Measurements from ENCODE around the gene STAT3. TPM values are rescaled to one million over a fixed set of nuclear protein-coding genes. Genes with fewer than 3 reads are reported as not detected.
A peak's percentile ranks its signal among the peaks of the same experiment; 100 is the strongest.

The STAT3 gene
- total and polyA plus RNA-seq, 9 of the 15 experiments (the other 6 are each of a cell fraction or from before 2014, with no cell fraction given): 90.0 to 179 (median 114) TPM

- FAIRE-seq (no peak), DNase-seq (ENCODE audit: extremely low read depth in 1 of 4, low spot score in 3 of 4) (no peak), ATAC-seq (no peak)
- ChIA-PET POLR2A (interaction anchor here (0.6 to 1.6 kb wide), 3 partner anchors 49 to 1763 kb away, joined by 3 to 4 read pairs (median 3); no protein-coding TSS in a partner anchor), CTCF (ENCODE audit: low intra/inter-chr PET ratio) (no interaction called here)
- H3K9ac ChIP-seq (ENCODE audit: insufficient read depth in 1 of 2, low read depth in 2 of 2, low read length in 2 of 2): peak overlapping the region in 1 of 2 experiments; percentile 84; a peak in 2 of 4 replicates
- no peaks in the 10 kb centered on the region for H4K20me1 ChIP-seq (replicated peaks; ENCODE audit: control insufficient read depth, insufficient read depth, low read length)
- H3K4me2 ChIP-seq (ENCODE audit: insufficient read depth, low read length): peak overlapping the region; percentile 95
- peaks cover 98% of the 10 kb centered on the region for H3K79me2 ChIP-seq (ENCODE audit: control insufficient read depth, insufficient read depth, low read length)
- H3K9me3 ChIP-seq (replicated peaks; ENCODE audit: control insufficient read depth, insufficient read depth, low read depth, low read length): no peaks in the 10 kb centered on the region
- intact Hi-C loops (cut with micrococcal nuclease) (no loop called here), in situ Hi-C loops (cut with MboI) (no loop called here)
- peaks cover 49% of the 10 kb centered on the region for H3K36me3 ChIP-seq (ENCODE audit: control insufficient read depth, insufficient read depth, low read length)
- peak overlapping the region; percentile 81 for H3K4me3 ChIP-seq
- H3K27me3 ChIP-seq (ENCODE audit: control insufficient read depth in 2 of 2, insufficient read depth in 2 of 2, low read length in 2 of 2): no peaks in the 10 kb centered on the region
- H3K9me1 ChIP-seq (ENCODE audit: control insufficient read depth, insufficient read depth, low read length): no peaks in the 10 kb centered on the region
- no peak overlapping the region for H2AFZ ChIP-seq (ENCODE audit: low read depth, low read length)
- peak overlapping the region; percentile 93 for H3K27ac ChIP-seq (ENCODE audit: extremely low read depth, low read depth, low read length)
- H3K4me1 ChIP-seq (replicated peaks in 1 of 2; ENCODE audit: control insufficient read depth in 2 of 2, insufficient read depth in 2 of 2, low read length in 2 of 2): peaks cover 13 to 16% of the 10 kb centered on the region in 2 experiments
- no TSS peak for BruUV-seq (replicated peaks)
- TF ChIP-seq SRSF1 (IDR thresholded peaks at IDR 0.05; ENCODE audit: low read depth, low read length) (no peak), TAF9B (IDR thresholded peaks at IDR 0.05; ENCODE audit: partially characterized antibody) (peak; percentile 13), MNT (conservative IDR thresholded peaks at IDR 0.05) (no peak; a peak in 1 of 4 replicates), ARID2 (IDR thresholded peaks at IDR 0.05) (0 out of 2 replicates have a peak, but pooled peaks have one; percentile 30), HBP1 (CRISPR knock-in tag; IDR thresholded peaks at IDR 0.05) (no peak), HMG20B (CRISPR knock-in tag; IDR thresholded peaks at IDR 0.05) (no peak), KAT2B (IDR thresholded peaks at IDR 0.05; ENCODE audit: low read depth, low read length) (no peak), TAF1 (IDR thresholded peaks at IDR 0.05; ENCODE audit: control insufficient read depth, extremely low read depth, insufficient read depth, low read length, severe bottlenecking) (peak; percentile 8), NKRF (IDR thresholded peaks at IDR 0.05; ENCODE audit: borderline replicate concordance) (no peak)
- TF ChIP-seq, protein P1, sequence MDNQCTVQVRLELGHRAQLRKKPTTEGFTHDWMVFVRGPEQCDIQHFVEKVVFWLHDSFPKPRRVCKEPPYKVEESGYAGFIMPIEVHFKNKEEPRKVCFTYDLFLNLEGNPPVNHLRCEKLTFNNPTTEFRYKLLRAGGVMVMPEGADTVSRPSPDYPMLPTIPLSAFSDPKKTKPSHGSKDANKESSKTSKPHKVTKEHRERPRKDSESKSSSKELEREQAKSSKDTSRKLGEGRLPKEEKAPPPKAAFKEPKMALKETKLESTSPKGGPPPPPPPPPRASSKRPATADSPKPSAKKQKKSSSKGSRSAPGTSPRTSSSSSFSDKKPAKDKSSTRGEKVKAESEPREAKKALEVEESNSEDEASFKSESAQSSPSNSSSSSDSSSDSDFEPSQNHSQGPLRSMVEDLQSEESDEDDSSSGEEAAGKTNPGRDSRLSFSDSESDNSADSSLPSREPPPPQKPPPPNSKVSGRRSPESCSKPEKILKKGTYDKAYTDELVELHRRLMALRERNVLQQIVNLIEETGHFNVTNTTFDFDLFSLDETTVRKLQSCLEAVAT (IDR thresholded peaks at IDR 0.05): peak in 1 of 2 experiments; percentile 12; a peak in 1 of 4 replicates
- TF ChIP-seq, protein P2, sequence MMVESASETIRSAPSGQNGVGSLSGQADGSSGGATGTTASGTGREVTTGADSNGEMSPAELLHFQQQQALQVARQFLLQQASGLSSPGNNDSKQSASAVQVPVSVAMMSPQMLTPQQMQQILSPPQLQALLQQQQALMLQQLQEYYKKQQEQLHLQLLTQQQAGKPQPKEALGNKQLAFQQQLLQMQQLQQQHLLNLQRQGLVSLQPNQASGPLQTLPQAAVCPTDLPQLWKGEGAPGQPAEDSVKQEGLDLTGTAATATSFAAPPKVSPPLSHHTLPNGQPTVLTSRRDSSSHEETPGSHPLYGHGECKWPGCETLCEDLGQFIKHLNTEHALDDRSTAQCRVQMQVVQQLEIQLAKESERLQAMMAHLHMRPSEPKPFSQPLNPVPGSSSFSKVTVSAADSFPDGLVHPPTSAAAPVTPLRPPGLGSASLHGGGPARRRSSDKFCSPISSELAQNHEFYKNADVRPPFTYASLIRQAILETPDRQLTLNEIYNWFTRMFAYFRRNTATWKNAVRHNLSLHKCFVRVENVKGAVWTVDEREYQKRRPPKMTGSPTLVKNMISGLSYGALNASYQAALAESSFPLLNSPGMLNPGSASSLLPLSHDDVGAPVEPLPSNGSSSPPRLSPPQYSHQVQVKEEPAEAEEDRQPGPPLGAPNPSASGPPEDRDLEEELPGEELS (CRISPR knock-in tag; IDR thresholded peaks at IDR 0.05; ENCODE audit: borderline replicate concordance): no peak
- TF ChIP-seq, protein P3, sequence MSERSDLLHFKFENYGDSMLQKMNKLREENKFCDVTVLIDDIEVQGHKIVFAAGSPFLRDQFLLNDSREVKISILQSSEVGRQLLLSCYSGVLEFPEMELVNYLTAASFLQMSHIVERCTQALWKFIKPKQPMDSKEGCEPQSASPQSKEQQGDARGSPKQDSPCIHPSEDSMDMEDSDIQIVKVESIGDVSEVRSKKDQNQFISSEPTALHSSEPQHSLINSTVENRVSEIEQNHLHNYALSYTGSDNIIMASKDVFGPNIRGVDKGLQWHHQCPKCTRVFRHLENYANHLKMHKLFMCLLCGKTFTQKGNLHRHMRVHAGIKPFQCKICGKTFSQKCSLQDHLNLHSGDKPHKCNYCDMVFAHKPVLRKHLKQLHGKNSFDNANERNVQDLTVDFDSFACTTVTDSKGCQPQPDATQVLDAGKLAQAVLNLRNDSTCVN (CRISPR knock-in tag; IDR thresholded peaks at IDR 0.05): no peak
These were observed 116.5 kb downstream of the STAT3 start for GRCh38 chr17:42271779-42272035.
